Measurements from ENCODE around the gene C9orf78. TPM values are rescaled to one million over a fixed set of nuclear protein-coding genes. Genes with fewer than 3 reads are reported as not detected.

Gene C9orf78
- total RNA-seq, 1 experiment from 2014 or later, result 48.7 TPM

- no peaks in the 10 kb centered on the region for H3K27me3 ChIP-seq
- no peaks in the 10 kb centered on the region for H3K9me3 ChIP-seq
- DNase-seq, result no peak
- H3K4me3 ChIP-seq, result no peak overlapping the region
- H3K36me3 ChIP-seq, result peaks cover 10% of the 10 kb centered on the region; the same call in 1 of the 2 replicates
These were observed 19.6 kb upstream of the C9orf78 start for GRCh38 chr9:129854588-129855110.

DNA sequence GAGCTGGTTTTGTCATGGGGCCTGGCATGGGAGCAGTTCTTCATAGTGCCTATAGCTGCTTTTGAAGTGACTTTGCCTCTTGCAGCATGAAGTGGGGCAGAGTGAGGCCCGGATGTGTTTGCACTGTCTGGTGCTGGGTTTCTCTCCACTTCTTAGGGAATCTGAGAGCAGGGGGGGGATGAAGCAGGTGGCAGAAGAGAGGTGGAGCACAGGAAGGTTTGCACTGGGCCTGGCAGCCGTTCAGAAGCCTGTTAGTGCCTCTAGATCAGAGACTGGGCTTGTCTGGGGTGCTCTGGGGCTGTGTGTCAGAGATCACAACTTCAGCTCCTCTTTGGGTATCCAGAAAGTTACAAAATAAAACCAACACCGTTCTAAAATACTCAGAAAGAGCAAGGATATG lies 18.5 kb upstream of the C9orf78 start:
- DNase-seq, result no peak
- H3K27me3 ChIP-seq, result no peaks in the 10 kb centered on the region
- H3K4me3 ChIP-seq, result no peak overlapping the region
- H3K9me3 ChIP-seq, result no peaks in the 10 kb centered on the region
- peaks cover 10% of the 10 kb centered on the region; the same call in 1 of the 2 replicates for H3K36me3 ChIP-seq

GRCh38 chr9:129852579-129852978 lies 17.5 kb upstream of the C9orf78 start:
- no peaks in the 10 kb centered on the region for H3K9me3 ChIP-seq
- H3K4me3 ChIP-seq, result no peak overlapping the region
- H3K36me3 ChIP-seq, result peaks cover 10% of the 10 kb centered on the region; the same call in 1 of the 2 replicates
- no peaks in the 10 kb centered on the region for H3K27me3 ChIP-seq
- DNase-seq, result no peak

DNA sequence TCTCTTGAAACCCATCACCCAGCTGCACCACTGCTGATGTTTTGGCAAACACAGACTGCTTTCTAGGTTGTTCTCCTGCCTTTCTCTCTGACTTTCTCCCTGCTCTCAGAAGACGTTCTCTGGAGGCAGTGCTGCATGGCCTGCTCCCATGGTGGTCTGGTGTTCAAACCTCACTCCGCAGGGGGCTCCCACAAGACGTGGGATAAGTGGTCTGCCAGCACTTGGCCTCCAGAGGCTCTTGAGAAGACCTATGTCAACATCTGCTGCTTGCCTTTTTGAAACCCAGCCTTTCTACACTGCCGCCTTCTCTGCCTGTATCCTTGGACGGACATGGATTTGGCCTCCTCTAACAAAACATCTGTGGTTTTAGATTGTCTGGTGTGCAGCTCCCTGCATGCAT lies 16.7 kb upstream of the C9orf78 start:
- no peaks in the 10 kb centered on the region for H3K9me3 ChIP-seq
- no peak overlapping the region for H3K4me3 ChIP-seq
- H3K27me3 ChIP-seq, result no peaks in the 10 kb centered on the region
- no peak for DNase-seq
- H3K36me3 ChIP-seq, result peaks cover 10% of the 10 kb centered on the region; the same call in 1 of the 2 replicates

DNA sequence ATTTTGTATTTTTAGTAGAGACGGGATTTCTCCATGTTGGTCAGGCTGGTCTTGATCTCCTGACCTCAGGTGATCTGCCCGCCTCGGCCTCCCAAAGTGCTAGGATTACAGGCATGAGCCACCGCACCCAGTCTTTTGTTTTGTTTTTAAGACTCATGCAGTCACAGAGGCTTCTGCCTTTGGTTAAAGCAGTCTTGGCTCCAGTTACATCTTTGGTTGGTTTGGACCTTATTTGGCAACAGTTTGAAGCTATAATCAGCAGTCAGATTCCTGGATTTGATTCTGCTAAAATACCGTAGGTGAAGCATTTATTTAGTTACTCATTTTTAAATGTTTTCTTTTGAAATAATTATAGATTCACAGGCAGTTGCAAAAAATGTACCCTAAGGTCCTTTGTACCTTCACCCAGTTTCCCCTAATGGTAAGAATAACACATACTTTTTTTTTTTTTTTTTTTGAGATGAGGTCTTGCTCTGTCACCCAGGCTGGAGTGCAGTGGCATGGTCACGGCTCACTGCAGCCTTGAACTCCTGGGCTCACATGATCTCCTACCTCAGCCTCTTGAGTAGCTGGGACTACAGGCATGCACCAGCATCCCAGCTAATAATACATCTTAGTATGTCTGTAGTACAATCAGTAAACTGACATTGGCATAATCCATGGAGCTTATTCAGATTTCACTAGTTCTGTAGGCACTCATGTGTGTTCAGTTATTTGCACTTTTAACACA lies 15.9 kb upstream of the C9orf78 start:
- no peak for DNase-seq

DNA sequence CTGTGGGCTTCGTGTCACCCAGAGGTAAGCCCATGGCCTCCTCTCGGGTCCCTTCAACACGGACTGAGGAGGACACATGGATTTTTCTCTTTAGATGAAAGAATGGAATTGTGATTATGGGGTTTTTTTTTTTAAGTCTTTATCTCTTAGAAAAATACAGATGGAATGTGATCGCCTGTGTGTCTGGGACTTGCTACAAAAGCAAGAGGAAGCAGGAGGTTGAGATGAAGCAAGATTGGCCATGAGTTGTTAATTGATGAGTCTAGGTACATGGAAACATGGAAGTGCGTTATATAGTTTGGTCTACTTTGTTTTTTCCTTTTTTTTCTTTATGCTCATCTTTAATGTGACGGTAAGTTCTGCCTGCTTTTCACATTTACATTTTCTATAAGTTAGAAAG lies 14.8 kb upstream of the C9orf78 start:
- Histone ChIP-seq H3K4me3 (no peak overlapping the region), H3K36me3 (peaks cover 10% of the 10 kb centered on the region; the same call in 1 of the 2 replicates), H3K27me3 (no peaks in the 10 kb centered on the region), H3K9me3 (no peaks in the 10 kb centered on the region)
- no peak for DNase-seq

More for the DNA sequence above, 15.9 kb upstream of the C9orf78 start:
- peaks cover 10% of the 10 kb centered on the region; the same call in 1 of the 2 replicates for H3K36me3 ChIP-seq
- no peaks in the 10 kb centered on the region for H3K9me3 ChIP-seq
- H3K4me3 ChIP-seq, result no peak overlapping the region
- no peaks in the 10 kb centered on the region for H3K27me3 ChIP-seq

GRCh38 chr9:129848712-129849441 lies 13.8 kb upstream of the C9orf78 start:
- no peak for DNase-seq
- Histone ChIP-seq H3K27me3 (no peaks in the 10 kb centered on the region), H3K9me3 (no peaks in the 10 kb centered on the region), H3K36me3 (peaks cover 10% of the 10 kb centered on the region; the same call in 1 of the 2 replicates), H3K4me3 (no peak overlapping the region)

GRCh38 chr9:129845373-129845772 lies 10.3 kb upstream of the C9orf78 start:
- no peaks in the 10 kb centered on the region for H3K27me3 ChIP-seq
- no peak for DNase-seq
- no peaks in the 10 kb centered on the region for H3K9me3 ChIP-seq
- no peak overlapping the region for H3K4me3 ChIP-seq
- H3K36me3 ChIP-seq, result no peaks in the 10 kb centered on the region

GRCh38 chr9:129841071-129841470 lies 6.0 kb upstream of the C9orf78 start:
- H3K9me3 ChIP-seq, result no peaks in the 10 kb centered on the region
- H3K4me3 ChIP-seq, result no peak overlapping the region
- no peak for DNase-seq
- no peaks in the 10 kb centered on the region for H3K36me3 ChIP-seq
- no peaks in the 10 kb centered on the region for H3K27me3 ChIP-seq

DNA sequence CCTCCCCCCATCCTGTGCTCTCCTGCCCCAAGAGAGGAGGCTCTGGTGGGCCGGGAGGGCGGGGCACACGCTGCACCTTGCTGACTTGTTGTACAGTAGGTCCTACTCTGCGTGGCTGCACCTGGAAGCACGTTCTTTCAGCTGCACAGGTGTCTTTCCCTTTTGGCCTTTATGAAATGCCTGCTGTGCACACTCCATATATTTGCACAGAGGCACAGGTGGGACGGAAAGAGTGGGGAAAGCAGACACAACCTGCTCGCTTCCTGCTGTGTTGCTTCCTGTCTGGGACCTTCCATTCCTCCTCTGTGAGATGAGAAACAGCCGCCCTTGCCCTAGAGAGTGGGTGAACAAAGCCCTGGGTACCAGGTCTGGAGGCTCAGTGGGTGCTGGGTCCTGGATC lies 5.0 kb upstream of the C9orf78 start:
- H3K36me3 ChIP-seq, result no peaks in the 10 kb centered on the region
- no peak overlapping the region for H3K4me3 ChIP-seq
- no peak for DNase-seq
- H3K9me3 ChIP-seq, result no peaks in the 10 kb centered on the region
- no peaks in the 10 kb centered on the region for H3K27me3 ChIP-seq

- no peak overlapping the region for H3K4me3 ChIP-seq
- no peaks in the 10 kb centered on the region for H3K9me3 ChIP-seq
- no peaks in the 10 kb centered on the region for H3K27me3 ChIP-seq
- no peaks in the 10 kb centered on the region for H3K36me3 ChIP-seq
- DNase-seq, result no peak
These were observed 4.4 kb upstream of the C9orf78 start for GRCh38 chr9:129839324-129840023.

DNA sequence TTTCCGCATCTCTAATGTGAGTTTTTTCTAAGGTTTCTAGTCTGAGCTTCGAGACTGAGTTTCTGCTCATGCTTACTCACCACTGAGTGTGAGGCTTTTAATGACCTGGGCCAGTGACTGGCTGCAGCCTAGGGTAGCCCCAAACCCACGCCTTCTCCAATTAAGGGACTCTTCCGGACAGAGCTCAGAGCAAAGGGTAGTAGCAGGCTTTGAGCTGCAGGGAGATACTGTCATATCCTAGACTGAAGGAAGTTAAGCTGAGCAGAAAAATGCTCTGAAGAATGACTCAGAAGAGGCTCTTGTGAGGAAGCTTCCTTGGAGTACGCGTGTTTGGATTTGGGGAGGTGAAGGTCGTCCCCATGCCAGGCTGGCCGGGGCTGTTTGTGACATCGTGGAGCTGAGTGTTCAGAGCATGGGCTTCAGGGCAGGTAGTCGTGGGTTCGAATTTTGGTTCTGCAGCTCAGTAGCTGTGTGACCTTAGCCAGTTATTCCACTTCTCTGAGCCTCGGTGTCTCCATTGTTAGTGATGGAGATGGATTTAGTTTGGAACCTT lies 3.7 kb upstream of the C9orf78 start:
- Histone ChIP-seq H3K4me3 (no peak overlapping the region), H3K27me3 (no peaks in the 10 kb centered on the region), H3K9me3 (no peaks in the 10 kb centered on the region), H3K36me3 (no peaks in the 10 kb centered on the region)
- peak; percentile 43 for DNase-seq

DNA sequence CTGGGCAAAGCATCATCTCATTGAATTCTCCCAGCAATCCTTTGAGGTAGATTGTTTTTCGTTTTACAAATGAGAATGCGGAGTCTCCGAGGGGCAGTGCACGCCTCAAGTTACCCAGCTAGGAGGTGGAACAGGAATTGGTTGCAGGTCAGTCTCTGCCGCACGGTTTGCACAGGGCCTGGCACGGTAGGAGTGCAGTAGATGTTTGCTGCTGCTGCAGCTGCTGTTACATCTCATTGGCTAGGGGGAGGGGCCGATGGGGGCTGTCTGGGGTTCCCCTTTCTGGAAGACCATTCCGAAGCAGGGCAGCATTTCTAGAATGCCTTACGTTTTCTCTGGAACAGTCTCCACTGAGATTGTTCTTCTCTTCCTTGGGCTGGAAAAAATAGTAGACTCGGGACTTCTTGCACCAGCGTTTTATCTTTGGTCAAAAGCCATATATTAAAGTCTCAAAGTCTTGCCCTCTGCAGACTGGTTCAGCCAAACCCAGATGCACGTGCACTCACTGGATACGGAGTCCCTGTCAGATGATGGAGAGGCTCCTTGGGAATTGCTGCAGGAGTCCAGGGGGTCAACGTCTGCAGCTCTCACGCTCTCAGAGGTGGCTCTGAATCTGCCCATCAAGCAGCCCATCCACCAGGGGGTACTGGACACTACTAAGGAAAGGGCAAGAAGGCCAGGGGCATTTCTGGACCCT lies 1.4 kb upstream of the C9orf78 start:
- H3K27me3 ChIP-seq, result no peaks in the 10 kb centered on the region
- no peaks in the 10 kb centered on the region for H3K9me3 ChIP-seq
- H3K36me3 ChIP-seq, result peaks cover 17% of the 10 kb centered on the region
- no peak for DNase-seq
- peak overlapping the region; percentile 77 for H3K4me3 ChIP-seq

DNA sequence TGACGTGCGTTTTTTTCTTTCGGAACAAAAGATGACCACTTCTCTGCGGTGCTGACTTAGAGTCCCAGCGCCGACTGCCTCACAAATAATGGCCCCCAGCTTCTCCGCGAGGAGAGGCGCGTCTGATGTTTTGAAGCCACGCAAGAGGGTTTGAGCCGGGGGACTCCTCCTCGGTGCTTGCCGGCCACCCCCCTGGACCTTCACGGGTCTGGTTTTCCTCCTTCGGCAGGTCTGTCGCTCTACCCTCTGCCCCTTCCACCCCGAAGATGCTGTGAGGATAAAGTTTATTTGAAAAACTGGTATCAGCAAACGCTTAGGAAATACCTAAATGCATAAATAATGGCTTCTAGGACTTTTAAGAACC lies 767 bp upstream of the C9orf78 start:
- Histone ChIP-seq H3K27me3 (no peaks in the 10 kb centered on the region), H3K9me3 (no peaks in the 10 kb centered on the region), H3K36me3 (peaks cover 23% of the 10 kb centered on the region), H3K4me3 (peak overlapping the region; percentile 77)
- DNase-seq, result no peak

- Histone ChIP-seq H3K9me3 (no peaks in the 10 kb centered on the region), H3K27me3 (no peaks in the 10 kb centered on the region), H3K36me3 (peaks cover 32% of the 10 kb centered on the region), H3K4me3 (peak overlapping the region; percentile 77)
- no peak for DNase-seq
These were observed 467 bp downstream of the C9orf78 start for GRCh38 chr9:129834489-129835127.

- no peak for DNase-seq
- H3K36me3 ChIP-seq, result peaks cover 35% of the 10 kb centered on the region
These were observed 2.1 kb downstream of the C9orf78 start for GRCh38 chr9:129832982-129833381.

More at GRCh38 chr9:129832982-129833381, 2.1 kb downstream of the C9orf78 start:
- H3K4me3 ChIP-seq, result no peak overlapping the region
- no peaks in the 10 kb centered on the region for H3K9me3 ChIP-seq
- H3K27me3 ChIP-seq, result no peaks in the 10 kb centered on the region
